NCI-H526 (cell line): Measurements from ENCODE around the gene MEIG1.
"Not testable (repeated sequence)": the region's sequence is repeated elsewhere in the genome, so short reads cannot be mapped to it uniquely, and the experiment has no call there.

Experiments
- DNase-seq, 2 experiments: peaks; one replicate each; lab custom pipeline; 2025; lab: John Stamatoyannopoulos, UW

Gene MEIG1

GRCh38 chr10:14954934-14955333 is 4.3 kb upstream of the MEIG1 start:
- DNase-seq = no peak

GRCh38 chr10:14958872-14959220 is 342 bp upstream of the MEIG1 start:
- DNase-seq = no peak

- no peak for DNase-seq
These were observed 8.7 kb downstream of the MEIG1 start for GRCh38 chr10:14967897-14968296.

GRCh38 chr10:14971867-14972448 is 12.8 kb downstream of the MEIG1 start:
- DNase-seq = peak in 1 of 2 experiments; percentile 21

GRCh38 chr10:14974153-14974998 is 15.2 kb downstream of the MEIG1 start:
- not testable (repeated sequence) for DNase-seq

- DNase-seq = no peak
These were observed 16.6 kb downstream of the MEIG1 start for GRCh38 chr10:14975672-14976273.

- no peak for DNase-seq
These were observed 23.6 kb downstream of the MEIG1 start for GRCh38 chr10:14982744-14983143.

GRCh38 chr10:14989552-14989951 is 30.4 kb downstream of the MEIG1 start:
- DNase-seq = not testable (repeated sequence)

GRCh38 chr10:14991035-14991749 is 32.0 kb downstream of the MEIG1 start:
- not testable (repeated sequence) for DNase-seq

- not testable (repeated sequence) for DNase-seq
These were observed 33.1 kb downstream of the MEIG1 start for GRCh38 chr10:14992336-14992735.

- not testable (repeated sequence) for DNase-seq
These were observed 34.6 kb downstream of the MEIG1 start for GRCh38 chr10:14993500-14994455.

- DNase-seq = no peak
These were observed 36.9 kb downstream of the MEIG1 start for GRCh38 chr10:14995964-14996565.

GRCh38 chr10:15013530-15013929 is 54.3 kb downstream of the MEIG1 start:
- DNase-seq = peak in 1 of 2 experiments; percentile 4

- DNase-seq = no peak
These were observed 56.3 kb downstream of the MEIG1 start for GRCh38 chr10:15015451-15015850.

GRCh38 chr10:15020966-15021365 is 61.8 kb downstream of the MEIG1 start:
- DNase-seq = not testable (repeated sequence)
